Measurements from ENCODE around the gene SHC3.

SHC3 gene

DNA sequence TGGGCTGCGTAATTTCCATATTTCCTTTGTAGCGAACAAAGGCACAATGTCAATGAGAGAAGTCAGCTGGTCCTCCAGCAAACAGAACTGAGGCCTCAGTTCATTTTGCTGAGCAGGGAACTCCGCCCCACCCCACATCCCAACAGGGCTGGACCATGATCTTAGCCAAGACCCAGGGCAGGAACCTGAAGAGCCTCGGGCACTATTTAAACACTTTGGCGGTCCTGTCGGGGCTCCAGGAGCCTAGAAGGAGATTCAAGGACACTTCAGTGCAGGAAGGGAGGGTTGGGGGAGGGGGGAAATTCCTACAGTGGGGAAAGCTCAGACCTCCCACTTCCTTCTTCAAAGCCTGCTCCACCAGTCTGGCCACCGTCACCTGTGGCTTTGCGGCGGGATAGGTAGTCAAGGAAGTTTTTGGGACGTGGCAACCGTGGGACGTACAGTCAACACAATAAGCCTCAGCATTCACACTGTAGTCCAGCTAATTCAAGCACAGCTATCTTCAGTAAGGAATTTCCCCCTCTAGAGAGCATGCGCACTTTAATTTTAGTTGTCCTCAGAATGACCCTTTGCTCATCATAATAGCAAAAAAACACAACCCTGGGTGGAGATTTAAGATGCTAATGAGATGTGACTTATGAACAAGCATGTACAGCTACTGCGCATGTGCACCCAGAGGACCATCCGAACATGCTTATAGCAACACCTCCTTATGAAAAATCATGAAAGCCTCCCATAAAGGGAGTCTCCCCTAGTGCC lies 156.4 kb downstream of the SHC3 start:
- no peak for DNase-seq (ENCODE audit: low read depth in 2 of 2)

DNA sequence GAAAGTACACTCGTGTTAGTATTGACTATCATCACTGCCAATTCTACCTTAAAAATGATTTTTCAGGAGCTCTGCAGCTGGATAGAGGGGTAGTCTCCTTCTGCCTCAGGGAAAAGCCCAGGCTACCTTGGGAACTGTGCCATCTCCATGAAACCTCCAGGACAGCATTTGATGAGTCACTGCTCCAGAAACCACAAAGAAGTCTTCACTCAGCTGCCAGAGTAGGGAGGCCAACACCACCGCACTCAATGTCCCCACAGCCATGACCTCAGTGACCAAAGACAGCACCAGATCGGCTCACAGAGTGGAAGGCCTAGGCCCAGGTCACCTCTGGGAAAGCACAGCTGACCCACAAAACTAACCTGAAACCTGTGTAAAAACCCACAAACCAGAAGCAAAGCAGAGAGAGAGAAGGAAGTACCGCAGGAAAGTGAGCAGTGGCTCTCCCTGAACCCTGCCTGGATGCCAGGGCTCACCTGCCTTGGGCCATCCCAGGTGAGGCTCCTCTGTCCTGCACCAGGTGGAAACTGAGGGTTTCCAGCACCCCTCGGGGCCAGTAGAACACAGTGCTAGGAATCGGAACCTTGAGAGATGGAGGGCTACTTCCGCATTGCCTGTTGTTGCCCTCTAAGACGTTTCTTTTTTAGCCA lies 157.3 kb downstream of the SHC3 start:
- DNase-seq (ENCODE audit: low read depth in 2 of 2): no peak

DNA sequence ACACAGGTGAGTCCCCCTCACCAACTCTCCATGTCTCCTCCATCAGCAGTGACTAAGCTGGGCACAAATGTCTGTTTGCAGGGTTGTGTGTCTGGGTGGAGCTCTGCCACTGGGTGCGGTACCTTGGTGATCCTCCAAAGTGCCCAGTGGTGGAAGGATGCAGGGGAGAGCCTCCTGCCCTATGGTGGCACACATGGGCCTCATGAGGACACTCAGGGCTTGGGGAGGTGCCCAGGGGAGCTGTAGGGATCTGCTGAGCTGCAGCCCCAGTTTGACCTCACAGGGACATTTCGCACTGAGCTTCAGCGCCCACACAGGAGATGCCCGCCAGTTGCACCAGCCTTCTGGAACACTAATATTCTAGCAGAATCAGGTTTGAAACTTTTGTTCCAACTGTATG lies 157.9 kb downstream of the SHC3 start:
- no peak for DNase-seq (ENCODE audit: low read depth in 2 of 2)

DNA sequence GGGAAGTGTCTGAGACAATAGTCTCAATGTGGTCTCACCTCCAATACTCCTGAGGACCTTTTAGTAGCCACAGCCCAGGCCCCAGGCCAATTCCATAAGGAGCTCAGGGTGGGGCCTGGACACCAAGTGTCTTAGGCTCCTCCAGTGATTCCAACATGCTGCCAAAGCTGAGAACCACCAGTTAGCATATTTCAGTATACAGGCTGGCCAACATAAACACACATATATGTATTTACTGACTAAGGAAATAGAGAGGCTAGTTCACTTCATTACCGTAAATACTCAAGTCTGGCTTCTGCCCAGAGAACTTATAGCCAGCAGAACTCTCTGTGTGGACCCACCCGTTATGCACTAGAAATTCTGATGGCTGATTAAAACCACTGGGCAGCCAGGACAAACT lies 163.3 kb downstream of the SHC3 start:
- DNase-seq (ENCODE audit: low read depth in 2 of 2): no peak

DNA sequence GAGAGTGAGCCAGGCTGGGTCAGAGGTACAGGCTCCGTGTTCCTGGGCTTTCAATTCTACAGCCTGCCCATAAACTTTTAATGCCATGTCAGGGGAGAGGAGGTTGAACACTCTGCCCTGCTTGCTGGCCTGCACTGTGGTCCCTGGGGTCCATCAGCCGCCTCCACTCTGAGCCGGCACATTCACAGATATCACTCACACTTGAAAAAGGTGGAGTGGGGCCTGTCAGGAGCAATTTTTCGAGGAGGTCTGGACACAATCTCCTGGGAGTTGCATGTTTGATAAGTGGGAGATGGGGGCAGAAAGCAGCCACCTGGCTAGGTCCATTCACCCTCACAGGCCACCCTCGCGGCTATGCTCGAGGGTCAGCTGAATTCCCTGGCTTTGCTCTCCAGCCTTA lies 164.5 kb downstream of the SHC3 start:
- DNase-seq (ENCODE audit: low read depth in 2 of 2): no peak

DNA sequence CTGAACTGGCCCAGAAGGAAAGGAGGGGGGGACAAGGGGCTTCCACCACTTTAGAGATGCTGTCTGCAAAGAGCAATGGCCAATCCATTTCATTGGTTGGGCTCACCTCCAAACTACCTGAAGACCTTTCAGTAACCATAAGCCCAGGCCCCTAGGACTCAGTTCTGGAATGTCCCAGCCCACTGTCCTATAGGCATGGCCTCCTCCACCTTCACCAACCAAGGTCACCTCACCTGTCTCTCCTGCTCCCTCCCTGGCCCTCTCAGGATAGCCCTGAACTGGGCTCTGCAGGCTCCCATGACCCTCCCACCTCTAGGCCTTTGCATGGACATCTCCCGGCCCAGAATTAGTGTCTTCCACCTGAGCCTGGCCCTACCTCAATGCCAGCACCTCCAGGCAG lies 165.0 kb downstream of the SHC3 start:
- DNase-seq (ENCODE audit: low read depth in 2 of 2): no peak

DNA sequence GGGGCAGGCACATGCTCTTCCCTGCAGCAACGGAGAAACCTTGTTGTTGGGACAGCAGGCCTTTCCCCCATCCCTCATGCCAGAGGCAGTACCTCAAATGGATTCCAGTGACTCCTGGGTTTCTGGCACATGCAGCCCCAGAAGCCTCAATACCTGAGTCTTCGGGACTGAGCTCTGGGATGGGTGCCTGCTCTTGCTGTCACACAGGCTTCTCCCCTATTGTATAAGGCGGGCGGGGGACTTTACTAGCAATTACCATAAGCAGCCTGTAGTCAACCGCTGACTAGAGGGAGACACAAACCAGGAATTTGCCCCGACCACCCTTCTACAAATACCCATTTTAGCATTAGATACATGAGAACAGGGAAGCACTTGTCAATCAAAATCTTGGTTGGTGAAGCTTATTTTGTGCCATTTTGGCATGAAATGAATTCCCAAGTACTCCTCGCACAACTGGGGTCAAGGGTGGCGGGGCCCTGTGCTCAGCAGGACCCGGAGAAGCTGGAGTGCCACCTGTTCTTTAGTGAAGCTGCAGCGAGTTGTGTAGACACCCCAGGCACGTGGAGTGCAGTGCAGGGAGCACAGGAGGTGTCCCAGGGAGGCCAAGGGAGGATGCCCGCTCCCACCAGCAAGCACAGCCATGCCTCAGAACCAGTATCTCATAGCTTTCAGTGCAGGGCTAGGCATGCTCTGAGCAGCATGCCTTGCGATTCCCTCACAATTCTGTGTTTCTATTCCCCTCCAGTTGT lies 166.2 kb downstream of the SHC3 start:
- no peak for DNase-seq (ENCODE audit: low read depth in 2 of 2)

DNA sequence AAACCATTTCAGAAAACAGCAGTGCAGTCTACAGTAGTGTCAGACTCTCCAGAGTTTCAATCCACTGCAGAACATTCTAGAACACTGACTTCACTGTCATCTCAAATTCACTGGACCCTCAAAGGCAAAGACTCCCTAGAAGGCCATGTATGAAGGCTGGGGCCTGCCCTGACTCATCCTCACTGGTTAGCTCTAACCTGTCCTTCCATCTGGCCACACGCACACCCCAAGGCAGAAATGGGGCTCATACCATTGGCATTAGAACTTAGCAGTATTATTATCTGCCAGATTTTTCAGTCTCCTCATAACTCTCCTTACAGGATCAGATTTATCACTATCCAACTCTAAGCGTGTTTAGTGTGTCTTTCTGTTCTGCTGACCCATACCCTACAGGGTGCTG lies 166.9 kb downstream of the SHC3 start:
- DNase-seq (ENCODE audit: low read depth in 2 of 2): no peak

DNA sequence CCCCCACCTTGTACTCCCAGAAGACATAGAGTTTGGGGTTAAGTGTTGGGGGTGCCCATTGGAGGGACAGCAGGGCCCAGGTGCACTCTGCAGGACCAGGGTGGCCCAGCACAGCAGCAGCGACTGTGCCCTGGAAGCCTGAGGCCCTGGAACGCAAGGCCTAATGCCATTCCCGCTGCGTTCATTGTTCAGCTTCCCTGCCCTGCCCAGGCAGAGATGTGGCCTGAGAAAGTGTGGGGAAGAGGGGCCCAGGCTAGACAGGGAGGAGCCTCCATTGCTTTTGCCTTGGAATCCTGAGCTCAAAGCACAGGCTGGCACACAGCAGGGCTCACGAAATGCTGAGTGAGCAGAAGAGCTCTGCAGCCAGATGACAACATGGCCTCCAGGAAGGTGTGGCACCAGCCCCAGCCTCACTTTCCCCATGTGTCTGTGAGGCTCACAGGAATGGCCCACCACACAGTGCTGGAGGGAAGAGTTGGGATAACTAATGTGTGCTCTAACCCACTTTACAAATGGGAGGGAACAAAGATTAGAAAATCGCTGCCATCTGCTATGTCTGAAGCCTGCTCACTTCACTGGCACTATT lies 168.0 kb downstream of the SHC3 start:
- no peak for DNase-seq (ENCODE audit: low read depth in 2 of 2)

DNA sequence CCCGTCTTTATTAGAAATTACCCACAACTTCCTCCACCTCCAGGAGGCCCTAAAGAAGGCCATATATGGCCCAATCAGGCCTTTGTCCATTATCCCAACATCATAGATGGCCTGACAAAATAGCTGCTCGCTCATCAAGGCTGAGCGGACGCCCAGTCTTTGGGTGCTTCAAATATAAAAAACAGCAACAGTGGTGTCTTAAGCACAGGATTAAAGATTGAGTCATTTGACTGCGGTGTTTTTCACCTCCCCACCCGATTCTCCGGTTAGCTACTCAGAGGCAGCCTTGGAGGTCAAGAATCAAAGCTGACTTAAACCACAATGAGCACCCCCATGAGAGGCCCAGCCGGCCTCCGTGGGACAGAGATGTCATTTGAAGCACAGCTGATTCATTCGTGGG lies 168.6 kb downstream of the SHC3 start:
- DNase-seq (ENCODE audit: low read depth in 2 of 2): no peak

DNA sequence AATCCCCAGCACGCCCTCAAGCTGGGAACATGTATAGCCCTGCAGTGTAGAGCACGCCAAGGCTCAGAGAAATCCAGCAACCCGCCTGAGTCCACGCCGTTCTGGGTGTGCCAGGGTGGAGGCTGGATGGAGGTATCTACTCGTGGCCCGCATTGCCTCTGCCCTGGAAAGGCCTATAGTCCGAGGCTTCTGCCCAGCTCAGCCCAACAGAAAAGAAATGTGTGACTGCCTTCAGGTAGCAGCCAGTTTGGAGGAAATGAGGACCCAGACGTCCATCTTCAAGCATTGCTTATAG lies 169.1 kb downstream of the SHC3 start:
- DNase-seq (ENCODE audit: low read depth in 2 of 2): no peak

DNA sequence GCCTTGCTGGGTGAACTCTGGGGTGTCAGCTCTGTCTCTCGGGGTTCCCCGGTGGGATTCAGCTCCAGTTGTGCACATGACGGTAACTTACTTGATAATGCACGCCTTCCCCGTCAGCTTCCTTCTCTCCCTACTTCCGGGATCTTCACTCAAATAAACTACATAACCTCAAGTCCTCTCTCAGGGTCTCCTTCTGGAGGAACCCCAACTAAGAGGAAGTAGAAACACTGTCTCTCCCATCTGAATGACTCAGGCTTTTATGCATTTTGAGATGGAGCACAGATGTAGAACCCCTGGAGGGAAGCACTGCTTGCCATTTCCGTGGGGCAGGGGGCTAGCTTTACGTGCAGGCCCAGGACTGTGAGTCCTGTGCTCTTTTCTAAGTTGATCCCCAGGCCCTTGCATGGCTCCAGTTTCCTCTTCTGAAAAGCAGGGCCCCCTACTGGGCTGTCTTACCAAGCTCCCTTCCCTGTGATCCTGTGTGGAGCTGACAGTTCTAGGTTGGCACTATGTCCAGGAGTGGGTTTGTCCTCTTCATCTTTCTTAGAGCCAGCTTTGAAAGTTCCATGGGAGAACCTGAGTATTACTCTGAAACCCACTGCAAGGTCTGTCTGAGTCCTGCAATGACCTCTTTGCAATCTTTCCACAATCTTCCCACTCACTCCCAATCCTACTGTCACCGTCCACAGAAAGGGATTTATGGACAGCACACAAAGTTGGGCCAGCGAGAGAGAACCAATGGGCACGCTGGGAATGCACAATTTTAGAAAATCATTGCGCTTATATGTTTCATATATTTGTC lies 169.7 kb downstream of the SHC3 start:
- DNase-seq (ENCODE audit: low read depth in 2 of 2): no peak

DNA sequence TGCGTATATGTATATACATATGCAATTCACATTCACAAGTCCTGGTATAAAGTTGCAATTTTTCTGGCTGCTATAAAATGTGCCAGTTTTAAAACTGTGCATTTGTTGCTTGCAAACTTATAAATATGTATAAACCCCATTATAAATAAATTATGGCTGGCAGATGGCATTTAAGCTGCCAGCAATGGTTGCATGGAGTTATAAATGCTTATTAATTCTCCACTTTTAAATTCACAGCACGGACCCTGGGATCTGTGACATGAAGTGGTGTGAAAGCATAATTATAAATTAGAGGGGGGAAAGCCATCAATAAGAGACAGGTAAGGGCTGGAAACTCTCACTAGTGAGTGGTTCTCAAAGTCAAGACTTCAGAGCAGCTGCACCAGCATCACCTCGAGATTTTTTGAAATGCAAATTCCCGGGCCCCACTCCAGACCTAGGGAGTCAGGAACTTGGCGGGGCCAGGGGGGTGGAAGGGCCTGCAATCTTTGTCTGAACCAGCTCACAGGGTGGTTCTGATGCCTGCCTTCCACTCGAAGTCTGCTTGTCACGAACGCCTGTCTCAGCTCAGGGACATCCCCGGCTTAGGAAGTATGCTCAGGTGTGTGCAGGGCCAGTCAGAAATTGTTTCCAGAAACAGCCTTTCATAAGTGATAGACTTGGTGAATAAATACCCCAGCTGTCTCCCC lies 170.4 kb downstream of the SHC3 start:
- no peak for DNase-seq (ENCODE audit: low read depth in 2 of 2)

DNA sequence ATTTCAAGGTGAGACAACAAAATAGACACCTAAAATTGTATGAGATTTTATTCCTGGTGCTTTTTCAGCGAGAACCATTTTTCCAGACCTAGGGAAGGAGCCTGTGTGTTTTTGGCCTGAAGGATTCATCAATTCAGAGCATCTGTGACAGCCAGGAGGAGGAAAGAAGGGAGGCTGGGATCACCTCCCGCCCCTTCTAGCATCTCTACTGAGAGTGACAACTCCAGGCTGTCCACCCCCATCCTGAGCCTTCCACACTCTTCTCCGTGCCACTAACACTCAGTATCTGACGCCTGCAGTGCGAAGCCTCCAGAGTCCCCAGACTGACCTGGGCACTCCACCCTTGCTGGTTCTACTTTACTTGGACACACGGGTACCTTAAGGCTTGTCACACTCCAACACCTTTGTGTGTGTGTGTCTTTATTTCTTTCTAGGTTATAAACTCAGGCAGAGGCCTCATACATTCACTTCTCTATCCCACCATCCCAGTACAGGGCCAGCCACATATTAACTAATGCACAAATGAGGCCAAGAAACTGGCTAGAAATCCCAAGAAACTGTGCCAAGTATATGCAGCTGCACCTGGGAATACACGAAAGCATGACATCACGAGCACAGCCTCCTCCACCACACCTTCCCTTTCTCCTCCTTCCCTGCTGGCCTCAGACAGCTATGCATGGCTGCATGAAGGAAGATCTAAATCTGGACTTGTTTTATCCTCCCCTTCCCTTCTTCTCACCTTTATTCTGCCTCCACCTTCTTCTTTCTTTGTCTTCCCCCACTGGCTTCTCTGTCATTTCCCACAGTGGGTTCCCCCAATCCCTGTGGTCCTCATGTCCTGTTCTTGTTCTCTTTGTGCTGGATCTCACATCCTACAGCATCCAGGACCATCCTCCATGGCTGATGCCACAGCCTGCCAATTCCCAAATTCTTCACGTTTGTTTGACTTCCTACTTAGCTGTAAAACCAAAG lies 171.3 kb downstream of the SHC3 start:
- DNase-seq (ENCODE audit: low read depth in 2 of 2): no peak

DNA sequence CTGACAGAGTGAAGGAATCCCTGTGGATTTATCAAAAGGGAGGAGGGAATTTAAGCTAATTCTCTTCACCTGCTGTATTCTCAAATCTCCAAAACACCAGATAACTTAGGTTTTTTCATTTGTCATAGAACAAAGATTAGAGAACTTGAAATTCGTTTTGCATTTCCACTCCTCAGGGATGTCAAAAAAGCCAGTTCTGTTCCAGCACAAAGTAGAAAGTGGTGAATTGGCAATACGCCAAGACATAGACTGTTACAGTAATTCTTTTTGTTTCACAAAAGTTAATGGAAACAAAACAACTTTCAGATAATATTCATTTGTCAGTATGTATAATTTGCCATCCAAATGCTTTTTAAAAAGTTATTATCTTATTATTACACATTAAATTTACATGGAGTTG lies 172.4 kb downstream of the SHC3 start:
- no peak for DNase-seq (ENCODE audit: low read depth in 2 of 2)

DNA sequence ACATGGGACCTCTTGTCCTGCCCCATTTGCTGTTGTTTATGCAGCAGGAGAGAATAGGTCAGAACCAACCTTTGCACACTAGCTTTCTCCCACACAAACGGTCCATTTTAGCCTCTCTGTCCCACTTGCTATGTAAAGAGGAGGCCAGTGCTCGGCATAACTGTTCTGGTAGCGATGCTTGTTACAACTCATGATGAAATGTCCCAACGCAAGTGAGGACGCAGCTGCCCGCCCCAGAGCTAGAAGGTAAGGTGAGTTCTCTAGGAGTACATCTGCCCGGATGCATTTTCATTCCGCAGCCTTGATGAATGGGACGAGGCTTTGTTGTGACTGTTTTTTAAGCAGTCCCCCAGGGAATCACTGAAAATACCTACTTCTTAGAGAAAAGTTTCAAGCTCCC lies 173.3 kb downstream of the SHC3 start:
- no peak for DNase-seq (ENCODE audit: low read depth in 2 of 2)

DNA sequence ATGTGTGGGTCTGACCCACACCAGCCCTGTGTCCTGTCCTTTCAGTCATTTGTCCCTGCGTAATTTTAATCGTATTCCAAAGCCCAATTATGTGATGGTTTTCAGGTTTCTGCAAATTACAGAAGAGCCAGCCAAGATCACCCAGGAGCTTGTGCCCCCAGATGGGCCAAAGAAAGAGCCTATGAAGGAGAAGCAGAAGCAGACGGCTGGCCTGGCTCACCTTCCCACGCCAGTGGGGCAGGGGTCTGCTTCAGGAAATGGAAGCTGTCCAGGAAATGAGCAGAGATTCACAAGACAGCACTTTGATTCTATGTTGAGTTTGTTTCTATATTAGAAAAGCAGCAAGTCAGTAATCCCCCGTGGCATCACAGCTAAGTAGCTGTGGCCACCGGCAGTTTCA lies 175.6 kb downstream of the SHC3 start:
- no peak for DNase-seq (ENCODE audit: low read depth in 2 of 2)

DNA sequence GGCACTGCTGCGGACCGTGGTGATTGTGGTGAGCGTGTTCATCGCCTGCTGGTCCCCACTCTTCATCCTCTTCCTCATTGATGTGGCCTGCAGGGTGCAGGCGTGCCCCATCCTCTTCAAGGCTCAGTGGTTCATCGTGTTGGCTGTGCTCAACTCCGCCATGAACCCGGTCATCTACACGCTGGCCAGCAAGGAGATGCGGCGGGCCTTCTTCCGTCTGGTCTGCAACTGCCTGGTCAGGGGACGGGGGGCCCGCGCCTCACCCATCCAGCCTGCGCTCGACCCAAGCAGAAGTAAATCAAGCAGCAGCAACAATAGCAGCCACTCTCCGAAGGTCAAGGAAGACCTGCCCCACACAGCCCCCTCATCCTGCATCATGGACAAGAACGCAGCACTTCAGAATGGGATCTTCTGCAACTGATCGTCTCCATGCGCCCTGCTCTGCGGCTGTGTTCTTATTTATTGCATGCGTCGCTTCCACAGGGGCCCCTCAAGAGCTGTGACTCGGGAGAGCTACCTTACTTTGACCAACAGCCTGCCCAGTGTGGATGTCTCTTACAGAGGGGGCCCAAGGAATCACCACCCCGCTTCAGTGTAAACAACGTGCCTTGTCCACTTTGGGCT lies 176.6 kb downstream of the SHC3 start:
- no peak for DNase-seq (ENCODE audit: low read depth in 2 of 2)

DNA sequence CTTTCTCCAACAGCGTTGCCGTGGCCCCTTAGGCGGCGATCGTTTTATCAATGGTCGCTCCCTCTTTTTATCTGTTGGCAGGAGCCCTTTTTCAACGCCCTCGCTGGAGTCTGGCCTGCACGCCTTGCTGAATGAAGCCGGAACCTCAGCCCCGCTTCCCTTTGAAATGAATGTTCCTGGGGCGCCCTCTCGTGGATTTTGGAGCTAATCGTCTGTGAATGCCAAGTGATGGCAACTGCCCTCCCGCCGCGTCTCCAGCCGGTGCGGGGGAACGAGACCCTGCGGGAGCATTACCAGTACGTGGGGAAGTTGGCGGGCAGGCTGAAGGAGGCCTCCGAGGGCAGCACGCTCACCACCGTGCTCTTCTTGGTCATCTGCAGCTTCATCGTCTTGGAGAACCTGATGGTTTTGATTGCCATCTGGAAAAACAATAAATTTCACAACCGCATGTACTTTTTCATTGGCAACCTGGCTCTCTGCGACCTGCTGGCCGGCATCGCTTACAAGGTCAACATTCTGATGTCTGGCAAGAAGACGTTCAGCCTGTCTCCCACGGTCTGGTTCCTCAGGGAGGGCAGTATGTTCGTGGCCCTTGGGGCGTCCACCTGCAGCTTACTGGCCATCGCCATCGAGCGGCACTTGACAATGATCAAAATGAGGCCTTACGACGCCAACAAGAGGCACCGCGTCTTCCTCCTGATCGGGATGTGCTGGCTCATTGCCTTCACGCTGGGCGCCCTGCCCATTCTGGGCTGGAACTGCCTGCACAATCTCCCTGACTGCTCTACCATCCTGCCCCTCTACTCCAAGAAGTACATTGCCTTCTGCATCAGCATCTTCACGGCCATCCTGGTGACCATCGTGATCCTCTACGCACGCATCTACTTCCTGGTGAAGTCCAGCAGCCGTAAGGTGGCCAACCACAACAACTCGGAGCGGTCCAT lies 177.4 kb downstream of the SHC3 start:
- peak; percentile 68 to 85 for DNase-seq (ENCODE audit: low read depth in 2 of 2)

Measured in stimulated activated CD4-positive, alpha-beta T cell treated with anti-CD3 and anti-CD28 coated beads, Interleukin-12 subunit alpha, Interleukin-12 subunit beta, amount 100 ng/mL, for 24 hours (primary cell).